ENCODE results near the gene BPIFB3. TPM values are rescaled to one million over a fixed set of nuclear protein-coding genes. Genes with fewer than 3 reads are reported as not detected.

Gene BPIFB3
- total and polyA plus RNA-seq, 2 of the 4 experiments (the other 2 are of a cell fraction) = not detected

GRCh38 chr20:33016581-33017109, 37.1 kb upstream of the BPIFB3 start:
- Histone ChIP-seq H3K23ac (ENCODE audit: low read depth, low read length) (no peak overlapping the region), H2BK15ac (ENCODE audit: low read depth, low read length) (no peak overlapping the region), H3K4me1 (ENCODE audit: control insufficient read depth, insufficient read depth, low read length) (no peaks in the 10 kb centered on the region), H3K4me2 (ENCODE audit: low read depth, low read length) (no peak overlapping the region), H2AK5ac (ENCODE audit: low read depth, low read length) (no peak overlapping the region), H3K56ac (ENCODE audit: extremely low read depth, insufficient read depth, low read length) (no peak overlapping the region), H3K36me3 (ENCODE audit: control insufficient read depth, insufficient read depth, low read length) (no peaks in the 10 kb centered on the region), H3K4me3 (ENCODE audit: insufficient read depth, low read depth, low read length) (no peak overlapping the region), H3K9ac (ENCODE audit: low read depth, low read length) (no peak overlapping the region), H3K18ac (ENCODE audit: low read depth, low read length) (no peak overlapping the region), H3K27ac (ENCODE audit: insufficient read depth, low read length) (no peak overlapping the region), H2BK120ac (ENCODE audit: low read depth, low read length) (no peak overlapping the region), H4K8ac (ENCODE audit: low read depth in 2 of 2, low read length in 2 of 2) (no peak overlapping the region), H2AFZ (replicated peaks; ENCODE audit: low read length, poor library complexity) (peak overlapping the region; percentile 19), H4K91ac (ENCODE audit: insufficient read depth, low read depth, low read length) (no peak overlapping the region), H4K5ac (ENCODE audit: low read depth, low read length) (no peak overlapping the region), H3K27me3 (ENCODE audit: control insufficient read depth, insufficient read depth, low read length) (peaks cover 14% of the 10 kb centered on the region), H2AK9ac (replicated peaks; ENCODE audit: low read depth, low read length, poor library complexity) (peak overlapping the region; percentile 24), H3K4ac (ENCODE audit: low read depth, low read length) (no peak overlapping the region), H4K20me1 (ENCODE audit: insufficient read depth, low read length) (no peaks in the 10 kb centered on the region), H3K9me3 (ENCODE audit: control insufficient read depth, insufficient read depth, low read length) (no peaks in the 10 kb centered on the region), H2BK20ac (ENCODE audit: low read depth, low read length) (no peak overlapping the region), H3K9me1 (ENCODE audit: insufficient read depth, low read length) (no peaks in the 10 kb centered on the region), H3K79me1 (ENCODE audit: low read depth in 1 of 2, low read length in 2 of 2) (no peaks in the 10 kb centered on the region), H3K14ac (replicated peaks; ENCODE audit: low read depth, low read length) (no peak overlapping the region), H2BK5ac (ENCODE audit: low read depth, low read length, poor library complexity, severe bottlenecking) (no peak overlapping the region)
- CTCF ChIA-PET = no interaction called here
- intact Hi-C loops (cut with micrococcal nuclease) (no loop called here), dilution Hi-C loops (cut with HindIII; ENCODE audit: low sequenced_read_pairs, unreplicated experiment) (no loop called here), in situ Hi-C loops (cut with MboI; ENCODE audit: low sequenced_read_pairs) (no loop called here)
- no TSS peak for BruUV-seq (replicated peaks)
- no CpG with 5 or more reads among the region's 7 CpGs for WGBS, 2 experiments (ENCODE audit: extremely low coverage in 2 of 2, insufficient read length in 1 of 2)
- no peak for TF ChIP-seq MXI1 (IDR thresholded peaks at IDR 0.05; ENCODE audit: borderline replicate concordance, low read depth, low read length)
- POLR2A ChIA-PET (ENCODE audit: unreplicated experiment) = no interaction called here
- ATAC-seq (ENCODE audit: low read depth) = no peak
- DNase-seq = no peak

Measured in IMR-90 (cell line).